GM19035 (cell line): ENCODE data around the gene SYNE2.

Experiments used
- ATAC-seq: cut with Tn5 transposase; IDR thresholded peaks from one replicate; pipeline ENCODE4 v1.9.1; 2021; ENCODE audit not compliant: unreplicated experiment

SYNE2 gene

GRCh38 chr14:64238631-64239030, 385.8 kb downstream of the SYNE2 start:
- ATAC-seq: no peak

- ATAC-seq: no peak
Measured at GRCh38 chr14:64244279-64244678, 391.5 kb downstream of the SYNE2 start.

- ATAC-seq: no peak
Measured at GRCh38 chr14:64245491-64245890, 392.7 kb downstream of the SYNE2 start.

- no peak for ATAC-seq
Measured at GRCh38 chr14:64246688-64247087, 393.9 kb downstream of the SYNE2 start.

GRCh38 chr14:64247195-64247594, 394.4 kb downstream of the SYNE2 start:
- ATAC-seq: no peak

GRCh38 chr14:64248689-64249088, 395.9 kb downstream of the SYNE2 start:
- no peak for ATAC-seq

- ATAC-seq: no peak
Measured at GRCh38 chr14:64249363-64249762, 396.6 kb downstream of the SYNE2 start.

- ATAC-seq: no peak
Measured at GRCh38 chr14:64253672-64254071, 400.9 kb downstream of the SYNE2 start.

- no peak for ATAC-seq
Measured at GRCh38 chr14:64255756-64256155, 403.0 kb downstream of the SYNE2 start.

- ATAC-seq: no peak
Measured at GRCh38 chr14:64260418-64260817, 407.6 kb downstream of the SYNE2 start.

- ATAC-seq: no peak
Measured at GRCh38 chr14:64265222-64265621, 412.4 kb downstream of the SYNE2 start.

- ATAC-seq: no peak
Measured at GRCh38 chr14:64266239-64266638, 413.4 kb downstream of the SYNE2 start.

- no peak for ATAC-seq
Measured at GRCh38 chr14:64272019-64272418, 419.2 kb downstream of the SYNE2 start.
